Measurements from ENCODE around the gene CACNA1C.

Gene CACNA1C

DNA sequence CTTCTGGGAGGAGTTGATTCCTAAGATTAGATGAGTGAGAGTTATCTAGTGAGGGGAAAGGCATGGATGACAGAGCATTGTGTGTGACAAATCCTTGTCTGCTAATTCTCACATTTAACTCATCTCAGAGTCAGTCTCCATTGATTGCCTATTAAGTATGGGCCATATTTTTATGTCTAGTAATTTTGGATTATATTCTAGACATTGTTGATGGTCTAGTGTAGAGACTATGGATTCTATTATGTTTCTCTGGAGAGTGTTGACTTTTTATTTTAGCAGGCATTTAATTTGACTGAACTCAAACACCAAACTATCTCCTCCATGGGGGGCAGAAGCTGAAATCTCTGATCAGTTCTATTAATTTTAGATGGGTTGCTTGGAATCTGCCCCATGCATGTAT, 114.4 kb downstream of the CACNA1C start:
- no peak for TF ChIP-seq JUND (IDR thresholded peaks at IDR 0.05; ENCODE audit: low read depth)
- DNase-seq (ENCODE audit: low read depth in 1 of 2, low spot score in 1 of 2) = no peak
- in situ Hi-C loops (cut with HindIII; ENCODE audit: low pct_unique_long_range_greater_than_20kb, low sequenced_read_pairs) = no loop called here

GRCh38 chr12:2168808-2169207, 116.0 kb downstream of the CACNA1C start:
- TF ChIP-seq JUND (IDR thresholded peaks at IDR 0.05; ENCODE audit: low read depth) = no peak
- no peak for DNase-seq (ENCODE audit: low read depth in 1 of 2, low spot score in 1 of 2)
- in situ Hi-C loops (cut with HindIII; ENCODE audit: low pct_unique_long_range_greater_than_20kb, low sequenced_read_pairs) = no loop called here

GRCh38 chr12:2169489-2169888, 116.7 kb downstream of the CACNA1C start:
- in situ Hi-C loops (cut with HindIII; ENCODE audit: low pct_unique_long_range_greater_than_20kb, low sequenced_read_pairs) = no loop called here
- DNase-seq (ENCODE audit: low read depth in 1 of 2, low spot score in 1 of 2) = no peak

DNA sequence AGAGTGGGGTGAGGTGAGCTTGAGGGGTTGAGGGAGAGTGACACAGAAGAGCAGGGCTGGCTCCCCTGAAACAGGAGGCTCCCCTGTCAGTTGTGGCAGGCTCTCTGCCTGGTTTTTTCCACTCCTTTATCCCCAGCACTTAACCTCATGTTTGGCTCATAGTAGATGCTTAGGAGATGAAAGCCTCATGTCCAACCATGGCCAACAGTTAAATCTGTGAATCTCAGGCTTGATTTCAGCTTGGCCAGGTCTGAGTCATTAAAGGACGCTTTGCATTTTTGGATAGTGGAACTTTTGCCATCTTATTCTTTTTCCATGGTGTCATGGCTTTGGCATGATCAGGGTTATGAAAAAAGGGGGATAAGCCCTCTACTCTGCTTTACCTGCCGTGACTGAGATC, 117.2 kb downstream of the CACNA1C start:
- in situ Hi-C loops (cut with HindIII; ENCODE audit: low pct_unique_long_range_greater_than_20kb, low sequenced_read_pairs) = no loop called here
- DNase-seq (ENCODE audit: low read depth in 1 of 2, low spot score in 1 of 2) = no peak
- no peak for TF ChIP-seq JUND (IDR thresholded peaks at IDR 0.05; ENCODE audit: low read depth)

More at GRCh38 chr12:2169489-2169888, 116.7 kb downstream of the CACNA1C start:
- no peak for TF ChIP-seq JUND (IDR thresholded peaks at IDR 0.05; ENCODE audit: low read depth)

DNA sequence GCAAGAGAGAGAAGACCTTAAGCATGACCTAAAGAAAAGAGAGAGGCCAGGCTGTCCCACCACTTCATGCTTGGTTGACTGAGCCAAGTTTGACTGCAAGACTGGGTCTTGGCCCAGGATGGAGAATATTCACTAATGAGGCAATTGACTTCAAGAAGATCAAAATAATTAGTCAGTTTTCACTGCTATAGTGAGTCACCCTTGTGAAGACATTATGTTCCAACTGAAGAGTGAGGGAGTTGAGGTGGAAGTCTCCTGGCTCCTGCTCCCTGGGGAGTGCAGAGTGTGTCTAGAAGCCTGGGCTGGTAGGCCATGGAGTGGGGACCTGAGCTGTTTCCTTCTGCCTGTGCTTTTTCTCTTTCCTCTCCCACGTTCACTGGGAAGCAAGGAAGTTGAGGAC, 117.6 kb downstream of the CACNA1C start:
- no peak for DNase-seq (ENCODE audit: low read depth in 1 of 2, low spot score in 1 of 2)
- in situ Hi-C loops (cut with HindIII; ENCODE audit: low pct_unique_long_range_greater_than_20kb, low sequenced_read_pairs) = no loop called here
- no peak for TF ChIP-seq JUND (IDR thresholded peaks at IDR 0.05; ENCODE audit: low read depth)

DNA sequence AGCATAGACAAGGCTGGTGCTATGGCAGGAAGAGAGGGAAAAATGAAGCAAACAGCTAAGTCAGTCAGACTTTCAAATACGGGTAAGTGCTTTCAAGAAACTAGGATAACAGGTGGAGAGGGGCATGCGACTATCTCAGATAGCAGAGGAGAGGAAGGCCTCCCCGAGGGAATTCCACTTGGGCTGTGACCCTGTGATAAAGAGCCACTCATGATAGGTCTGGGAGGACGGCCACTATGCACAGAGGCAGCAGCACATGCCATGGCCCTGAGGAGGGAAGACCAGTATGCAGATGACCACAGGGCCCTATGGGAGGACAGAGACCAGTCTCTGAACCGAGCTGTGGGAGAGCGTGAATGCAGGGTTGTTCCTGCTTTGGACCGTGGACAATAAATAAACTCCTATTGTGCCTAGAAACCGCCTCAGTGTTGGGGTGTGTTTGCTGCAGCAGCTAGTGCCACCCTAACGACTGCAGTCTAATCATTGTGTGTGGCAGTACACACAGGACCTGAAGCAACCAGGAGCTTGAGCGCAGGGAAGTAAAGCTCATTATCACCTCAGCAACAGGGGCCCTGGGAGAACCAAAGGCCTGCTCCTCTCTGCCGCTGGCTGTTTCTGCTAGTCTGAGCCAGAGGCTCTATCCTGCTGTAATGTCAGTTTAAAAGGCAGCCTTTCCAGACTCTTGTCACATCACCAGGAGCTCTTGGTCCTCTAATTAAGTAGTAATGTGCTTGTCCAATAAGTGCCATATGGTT, 119.1 kb downstream of the CACNA1C start:
- no peak for DNase-seq (ENCODE audit: low read depth in 1 of 2, low spot score in 1 of 2)
- in situ Hi-C loops (cut with HindIII; ENCODE audit: low pct_unique_long_range_greater_than_20kb, low sequenced_read_pairs) = no loop called here

GRCh38 chr12:2172491-2173214, 119.9 kb downstream of the CACNA1C start:
- DNase-seq (ENCODE audit: low read depth in 1 of 2, low spot score in 1 of 2) = no peak
- in situ Hi-C loops (cut with HindIII; ENCODE audit: low pct_unique_long_range_greater_than_20kb, low sequenced_read_pairs) = no loop called here
- no peak for TF ChIP-seq JUND (IDR thresholded peaks at IDR 0.05; ENCODE audit: low read depth)

More for the DNA sequence above, 119.1 kb downstream of the CACNA1C start:
- TF ChIP-seq JUND (IDR thresholded peaks at IDR 0.05; ENCODE audit: low read depth) = no peak

DNA sequence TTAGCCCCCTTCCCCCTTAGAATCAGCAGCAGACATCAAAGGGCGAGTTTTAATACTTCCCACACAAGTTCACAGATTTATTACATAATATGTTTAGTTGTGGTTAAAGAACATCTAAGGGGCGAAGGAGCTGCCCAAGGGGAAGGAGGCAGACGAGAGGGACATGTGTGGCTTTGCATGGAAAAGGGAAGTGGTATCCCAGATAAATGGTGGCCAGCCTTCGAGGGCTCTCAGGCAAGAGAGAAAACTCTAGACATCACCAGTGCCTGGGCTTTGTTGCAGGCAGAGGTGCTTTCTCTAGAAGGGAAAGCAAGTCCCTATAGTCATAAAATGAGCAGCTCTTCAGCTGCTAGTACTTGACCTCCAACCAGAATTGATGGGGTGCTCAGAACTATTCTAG, 121.2 kb downstream of the CACNA1C start:
- DNase-seq (ENCODE audit: low read depth in 1 of 2, low spot score in 1 of 2) = no peak
- no peak for TF ChIP-seq JUND (IDR thresholded peaks at IDR 0.05; ENCODE audit: low read depth)
- in situ Hi-C loops (cut with HindIII; ENCODE audit: low pct_unique_long_range_greater_than_20kb, low sequenced_read_pairs) = no loop called here

GRCh38 chr12:2177003-2177402, 124.2 kb downstream of the CACNA1C start:
- in situ Hi-C loops (cut with HindIII; ENCODE audit: low pct_unique_long_range_greater_than_20kb, low sequenced_read_pairs) = no loop called here
- DNase-seq (ENCODE audit: low read depth in 1 of 2, low spot score in 1 of 2) = no peak

DNA sequence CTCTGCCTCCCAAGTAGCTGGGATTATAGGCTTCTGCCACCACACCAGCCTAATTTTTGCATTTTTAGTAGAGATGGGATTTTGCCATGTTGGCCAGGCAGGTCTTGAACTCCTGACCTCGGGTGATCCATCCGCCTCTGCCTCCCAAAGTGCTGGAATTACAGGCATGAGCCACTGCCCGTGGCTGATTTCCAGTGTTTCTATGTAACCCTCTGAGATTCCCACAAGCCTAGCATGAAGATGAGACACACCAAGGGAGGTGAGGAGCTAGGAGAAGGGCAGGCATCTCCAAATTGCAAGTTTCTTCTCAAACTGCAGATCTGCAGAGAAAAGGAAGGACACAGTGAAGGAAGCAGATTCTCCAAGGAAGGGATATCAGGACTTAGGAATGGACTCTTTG, 125.0 kb downstream of the CACNA1C start:
- in situ Hi-C loops (cut with HindIII; ENCODE audit: low pct_unique_long_range_greater_than_20kb, low sequenced_read_pairs) = no loop called here
- no peak for TF ChIP-seq JUND (IDR thresholded peaks at IDR 0.05; ENCODE audit: low read depth)
- DNase-seq (ENCODE audit: low read depth in 1 of 2, low spot score in 1 of 2) = no peak

More at GRCh38 chr12:2177003-2177402, 124.2 kb downstream of the CACNA1C start:
- TF ChIP-seq JUND (IDR thresholded peaks at IDR 0.05; ENCODE audit: low read depth) = no peak

- TF ChIP-seq JUND (IDR thresholded peaks at IDR 0.05; ENCODE audit: low read depth) = no peak
- no peak for DNase-seq (ENCODE audit: low read depth in 1 of 2, low spot score in 1 of 2)
- in situ Hi-C loops (cut with HindIII; ENCODE audit: low pct_unique_long_range_greater_than_20kb, low sequenced_read_pairs) = no loop called here
These were observed 126.3 kb downstream of the CACNA1C start for GRCh38 chr12:2179058-2179457.

DNA sequence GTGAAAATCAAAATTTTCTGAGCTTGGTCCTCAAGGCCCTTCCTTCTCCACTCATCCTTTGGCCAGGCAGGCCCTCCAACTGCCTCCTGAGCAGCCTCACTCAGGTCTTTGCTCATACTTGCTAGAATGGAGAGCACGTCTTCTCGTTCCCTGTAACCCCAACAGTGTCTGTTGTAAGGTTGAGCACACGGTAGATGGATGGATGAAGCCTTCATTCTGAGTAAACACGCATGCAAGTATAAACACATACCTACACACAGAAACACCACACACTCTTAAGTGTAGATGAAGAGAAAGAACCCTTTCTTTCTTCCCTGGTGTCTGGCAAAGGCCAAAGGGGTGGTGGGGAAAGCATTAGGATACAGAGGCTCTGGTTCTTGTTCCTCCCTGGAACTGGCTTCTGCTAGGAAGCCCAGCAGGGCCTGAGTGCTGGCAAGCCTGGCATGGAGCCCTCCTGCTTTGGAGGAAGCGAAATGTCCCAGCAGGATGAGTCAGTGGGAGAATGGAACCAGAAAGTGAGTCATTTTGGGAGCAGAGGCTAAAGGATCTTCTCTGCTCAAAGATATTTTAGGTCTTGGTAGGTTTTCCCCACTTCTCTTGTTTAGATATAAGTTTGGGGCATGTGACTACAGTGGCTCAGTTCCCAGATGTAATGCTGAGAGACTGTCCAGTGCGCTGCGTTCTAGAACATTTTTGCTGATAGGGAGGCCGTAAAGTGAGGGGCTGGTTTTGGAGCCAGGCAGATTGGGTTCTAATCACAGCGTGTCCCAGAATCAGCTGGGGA, 127.4 kb downstream of the CACNA1C start:
- in situ Hi-C loops (cut with HindIII; ENCODE audit: low pct_unique_long_range_greater_than_20kb, low sequenced_read_pairs) = no loop called here
- DNase-seq (ENCODE audit: low read depth in 1 of 2, low spot score in 1 of 2) = no peak
- no peak for TF ChIP-seq JUND (IDR thresholded peaks at IDR 0.05; ENCODE audit: low read depth)

- no peak for TF ChIP-seq JUND (IDR thresholded peaks at IDR 0.05; ENCODE audit: low read depth)
- DNase-seq (ENCODE audit: low read depth in 1 of 2, low spot score in 1 of 2) = no peak
- in situ Hi-C loops (cut with HindIII; ENCODE audit: low pct_unique_long_range_greater_than_20kb, low sequenced_read_pairs) = no loop called here
These were observed 127.9 kb downstream of the CACNA1C start for GRCh38 chr12:2180737-2181082.
